GM12878 (cell line): ENCODE measurements around the gene GRIA4. TPM values are rescaled to one million over a fixed set of nuclear protein-coding genes. Genes with fewer than 3 reads are reported as not detected.
A peak's percentile ranks its signal among the peaks of the same experiment; 100 is the strongest.

Experiments
- ATAC-seq: fragments of 200-7000 bp; cut with Tn5 transposase; 3 replicates; pipeline ENCODE4 v1.9.1; 2020; ENCODE audit warnings: mild to moderate bottlenecking, moderate library complexity
- BruUV-seq: library from RNA; stranded (reverse); fragments of 400-500 nt; replicated peaks from 2 replicates; lab custom pipeline; 2021; lab: Mats Ljungman, UMichigan
- CTCF ChIA-PET: fragments of 300-600 bp; sonication (Branson Sonifier 250); formaldehyde crosslinking; extraction: SDS; loops from one replicate; lab custom pipeline; 2021; ENCODE audit warnings: inconsistent platforms; lab: Yijun Ruan, JAX
- POLR2A ChIA-PET: fragments of 350-600 bp; formaldehyde crosslinking; extraction: SDS; loops from one replicate; lab custom pipeline; 2021; ENCODE audit warnings: inconsistent platforms; lab: Charles Lee
- RAD21 ChIA-PET: fragments of 300-600 bp; sonication (Branson Sonifier 250); formaldehyde crosslinking; loops from one replicate; lab custom pipeline; 2023; ENCODE audit warnings: antibody characterized with exemption; ENCODE audit not compliant: unreplicated experiment; lab: Charles Lee
- SMC1A ChIA-PET: fragments of 300-600 bp; sonication (Branson Sonifier 250); formaldehyde crosslinking; loops from one replicate; lab custom pipeline; 2023; ENCODE audit not compliant: unreplicated experiment, uncharacterized antibody; lab: Charles Lee
- DNase-seq: peaks from one replicate; pipeline ENCODE4 v3.0.0-alpha.2; 2011; ENCODE audit warnings: low read depth, low spot score
- FAIRE-seq: peaks from 3 replicates; lab custom pipeline; 2011; peaks lifted over from hg19 to GRCh38; lab: Jason Lieb, UNC
- H2AFZ ChIP-seq: 2 replicates; pipeline ENCODE4 v1.6.0; 2011; ENCODE audit warnings: low read depth, low read length, control low read depth; ENCODE audit not compliant: control insufficient read depth
- H3K27ac ChIP-seq: 2 replicates; pipeline ENCODE4 v1.5.1; 2011; ENCODE audit warnings: control low read depth; ENCODE audit not compliant: control insufficient read depth, insufficient read depth
- H3K27me3 ChIP-seq, 2 experiments: replicated peaks in 1 of 2; 2 replicates each; pipeline versions ENCODE4 v1.6.0 to v1.6.1; 2011; ENCODE audit warnings: low read length in 1 of 2; ENCODE audit not compliant: control insufficient read depth in 2 of 2, insufficient read depth in 2 of 2
- H3K36me3 ChIP-seq, 2 experiments: 2 replicates each; pipeline ENCODE4 v1.5.1; 2011; ENCODE audit warnings: low read length in 1 of 2; ENCODE audit not compliant: control insufficient read depth in 2 of 2, insufficient read depth in 2 of 2
- H3K4me1 ChIP-seq: 2 replicates; pipeline ENCODE4 v1.6.1; 2011; ENCODE audit warnings: mild to moderate bottlenecking, low read length, moderate library complexity, mixed read lengths; ENCODE audit not compliant: control insufficient read depth, insufficient read depth
- H3K4me2 ChIP-seq: 2 replicates; pipeline ENCODE4 v1.6.0; 2011; ENCODE audit warnings: control low read depth; ENCODE audit not compliant: control insufficient read depth, insufficient read depth
- H3K4me3 ChIP-seq: fragments of 200-600 bp; sonication (generic); 2 replicates; pipeline ENCODE4 v1.5.1; 2016
- H3K79me2 ChIP-seq: 2 replicates; pipeline ENCODE4 v1.6.0; 2011; ENCODE audit warnings: low read length; ENCODE audit not compliant: control insufficient read depth, insufficient read depth
- H3K9ac ChIP-seq: 2 replicates; pipeline ENCODE4 v1.8.0; 2011; ENCODE audit warnings: low read length, control low read depth, mixed read lengths; ENCODE audit not compliant: control insufficient read depth, insufficient read depth
- H3K9me3 ChIP-seq: replicated peaks from 3 replicates; pipeline ENCODE4 v1.5.1; 2011; ENCODE audit warnings: mild to moderate bottlenecking, low read length; ENCODE audit not compliant: control insufficient read depth, insufficient read depth
- H4K20me1 ChIP-seq: 2 replicates; pipeline ENCODE4 v1.6.0; 2011; ENCODE audit not compliant: control insufficient read depth, insufficient read depth
- ATF2 ChIP-seq: IDR thresholded peaks from 2 replicates; pipeline ENCODE4 v1.6.1; 2012; ENCODE audit warnings: low read length, inconsistent platforms
- JUNB ChIP-seq: IDR thresholded peaks from 2 replicates; pipeline ENCODE4 v1.6.1; 2016; ENCODE audit warnings: antibody characterized with exemption, mild to moderate bottlenecking
- LARP7 ChIP-seq: fragments of 450-650 bp; IDR thresholded peaks from 2 replicates; pipeline ENCODE4 v1.6.1; 2017; ENCODE audit warnings: mild to moderate bottlenecking
- MYB ChIP-seq: fragments of 150-350 bp; IDR thresholded peaks from 2 replicates; pipeline ENCODE4 v1.6.1; 2014; ENCODE audit warnings: mild to moderate bottlenecking, low read depth, low read length, borderline replicate concordance
- NFYB ChIP-seq: IDR thresholded peaks from 2 replicates; pipeline ENCODE4 v1.6.1; 2011; ENCODE audit warnings: low read depth, mild to moderate bottlenecking, low read length, improper control_type of control experiment, moderate library complexity; ENCODE audit not compliant: insufficient read depth
- RFX5 ChIP-seq: IDR thresholded peaks from 2 replicates; pipeline ENCODE4 v1.6.1; 2011; ENCODE audit warnings: low read depth, low read length, improper control_type of control experiment
- SMARCA5 ChIP-seq: fragments of 450-650 bp; IDR thresholded peaks from 2 replicates; pipeline ENCODE4 v1.6.1; 2017; ENCODE audit warnings: mild to moderate bottlenecking
- STAT3 ChIP-seq: IDR thresholded peaks from 2 replicates; pipeline ENCODE4 v1.6.1; 2011; ENCODE audit warnings: low read depth, low read length, improper control_type of control experiment
- ZBED1 ChIP-seq: IDR thresholded peaks from 2 replicates; pipeline ENCODE4 v1.6.1; 2016; ENCODE audit warnings: borderline replicate concordance
- ZSCAN29 ChIP-seq: fragments of 450-650 bp; IDR thresholded peaks from 2 replicates; pipeline ENCODE4 v1.6.1; 2017; ENCODE audit warnings: mild to moderate bottlenecking, moderate library complexity
- WGBS: methylation state at CpG from one replicate; pipeline ENCODE4 v1.1.6; 2016; ENCODE audit warnings: low lambda C conversion rate; ENCODE audit not compliant: insufficient replicate concordance, insufficient coverage; ENCODE audit errors: missing lambda C conversion rate; 5-methylcytosine and 5-hydroxymethylcytosine counted together
- in situ Hi-C: fragments of 300-500 bp; cut with MboI; formaldehyde crosslinking; loops from 9 replicates; pipeline ENCODE4 v1.14.3; 2018; ENCODE audit warnings: mixed read lengths
- intact Hi-C: fragments of 100-400 bp; cut with micrococcal nuclease; formaldehyde crosslinking; loops from one replicate; pipeline ENCODE4 v1.14.2; 2022; ENCODE audit not compliant: unreplicated experiment
- polyA plus RNA-seq, 11 experiments: library from polyadenylated mRNA; depleted of rRNA in 4 of 11; unstranded in 6 of 11; stranded (reverse) in 5 of 11; fragments of >200 nt; fragmentation: Nextera tagmentation in 4 of 11; fragmentation: Illumina TruSeq in 1 of 11; extraction: Ambion mirVana in 4 of 11; extraction: Trizol in 1 of 11; gene quantifications; 1 replicate in 1 of 11; 2 replicates in 10 of 11; pipeline versions ENCODE4 v1.2.1 to v1.2.3, GENCODE V29; 2011 to 2016; ENCODE audit warnings: inconsistent platforms in 2 of 11, missing spikeins in 2 of 11, low read depth in 1 of 11
- total RNA-seq, 4 experiments: library from RNA; depleted of rRNA in 3 of 4; stranded (reverse); fragments of >200 nt in 3 of 4; fragmentation: Illumina TruSeq in 1 of 4; extraction: Trizol in 1 of 4; gene quantifications; 2 replicates each; pipeline versions ENCODE4 v1.2.1 to v1.2.3, GENCODE V29; 2013 to 2021
- TF ChIP-seq, protein P1 (sequence below): IDR thresholded peaks from 2 replicates; pipeline ENCODE4 v1.6.1; 2012; ENCODE audit warnings: low read depth, low read length, improper control_type of control experiment

Gene GRIA4
- total and polyA plus RNA-seq, 10 of the 15 experiments (the other 5 are each of a cell fraction or from before 2014, with no cell fraction given), result 0.04 TPM; not detected in 9

DNA sequence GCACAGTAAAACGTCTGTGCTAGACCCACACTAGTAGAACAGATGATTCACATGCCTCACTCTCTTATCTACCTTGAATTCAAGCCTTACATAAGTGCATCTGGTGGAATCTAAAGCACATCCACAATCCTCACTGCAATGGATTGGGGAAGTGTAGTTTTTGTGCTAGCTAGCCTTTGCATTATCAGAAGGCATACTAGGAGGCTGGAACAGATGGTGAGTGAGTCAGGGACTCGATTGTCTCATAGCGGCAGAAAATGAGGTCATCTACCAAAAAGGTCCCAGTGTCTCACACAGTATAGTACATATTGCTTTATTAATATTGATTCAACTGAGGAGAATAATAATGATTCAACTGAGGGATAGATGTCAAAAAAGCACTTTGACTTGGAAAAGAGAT lies 402.9 kb downstream of the GRIA4 start:
- ChIA-PET CTCF (interaction anchor here (1.1 kb wide), 1 partner anchor 12 kb away, joined by 3 read pairs; no protein-coding TSS in a partner anchor), POLR2A (no interaction called here), SMC1A (interaction anchor here (1.1 to 1.3 kb wide), 2 partner anchors 12 to 79 kb away, joined by 3 to 5 read pairs; no protein-coding TSS in a partner anchor), RAD21 (no interaction called here)
- no peak for DNase-seq
- no peak overlapping the region for H2AFZ ChIP-seq
- H3K27ac ChIP-seq, result no peak overlapping the region
- no peak overlapping the region for H3K4me3 ChIP-seq
- peaks cover 26% of the 10 kb centered on the region for H3K79me2 ChIP-seq
- in situ Hi-C loops (no loop called here), intact Hi-C loops (no loop called here)
- FAIRE-seq, result no peak
- no peaks in the 10 kb centered on the region for H4K20me1 ChIP-seq
- WGBS, result 100% methylated on average over 3 of the region's 3 CpGs
- H3K4me2 ChIP-seq, result no peak overlapping the region
- no peaks in the 10 kb centered on the region for H3K27me3 ChIP-seq
- H3K9me3 ChIP-seq, result peaks cover 1% of the 10 kb centered on the region; the same call in 1 of the 3 replicates
- peaks cover 3 to 18% of the 10 kb centered on the region in 2 experiments for H3K36me3 ChIP-seq
- no TSS peak for BruUV-seq
- ATAC-seq, result peak; percentile 33
- H3K9ac ChIP-seq, result no peak overlapping the region
- TF ChIP-seq ZBED1 (no peak), NFYB (no peak), STAT3 (no peak), MYB (no peak), SMARCA5 (no peak), ATF2 (no peak), RFX5 (no peak), LARP7 (no peak), JUNB (no peak), ZSCAN29 (no peak)
- TF ChIP-seq, protein P1, sequence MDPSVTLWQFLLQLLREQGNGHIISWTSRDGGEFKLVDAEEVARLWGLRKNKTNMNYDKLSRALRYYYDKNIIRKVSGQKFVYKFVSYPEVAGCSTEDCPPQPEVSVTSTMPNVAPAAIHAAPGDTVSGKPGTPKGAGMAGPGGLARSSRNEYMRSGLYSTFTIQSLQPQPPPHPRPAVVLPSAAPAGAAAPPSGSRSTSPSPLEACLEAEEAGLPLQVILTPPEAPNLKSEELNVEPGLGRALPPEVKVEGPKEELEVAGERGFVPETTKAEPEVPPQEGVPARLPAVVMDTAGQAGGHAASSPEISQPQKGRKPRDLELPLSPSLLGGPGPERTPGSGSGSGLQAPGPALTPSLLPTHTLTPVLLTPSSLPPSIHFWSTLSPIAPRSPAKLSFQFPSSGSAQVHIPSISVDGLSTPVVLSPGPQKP, result no peak
- TF ChIP-seq, all 136 proteins: peak for 0
- H3K4me1 ChIP-seq, result peaks cover 5% of the 10 kb centered on the region; the same call in 1 of the 2 replicates
